A549 (cell line): ENCODE measurements around the gene ZNF507. TPM values are rescaled to one million over a fixed set of nuclear protein-coding genes. Genes with fewer than 3 reads are reported as not detected.
A peak's percentile ranks its signal among the peaks of the same experiment; 100 is the strongest.

Experiments used
- ATAC-seq, 2 experiments: fragments of 200-7000 bp in 1 of 2; fragments of >200 bp in 1 of 2; cut with Nextera tagmentation in 1 of 2; cut with Tn5 transposase in 1 of 2; 3 replicates each; pipeline versions ENCODE4 v1.8.0 to v1.9.1; 2018 to 2020; ENCODE audit warnings: mild to moderate bottlenecking in 1 of 2, moderate library complexity in 1 of 2
- CTCF ChIA-PET: fragments of 300-600 bp; sonication (Branson Sonifier 250); formaldehyde crosslinking; extraction: SDS; loops from one replicate; lab custom pipeline; 2021; ENCODE audit warnings: antibody characterized with exemption, inconsistent platforms; lab: Yijun Ruan, JAX
- POLR2A ChIA-PET: fragments of 350-600 bp; formaldehyde crosslinking; extraction: SDS; loops from one replicate; lab custom pipeline; 2021; ENCODE audit warnings: antibody characterized with exemption, inconsistent platforms; lab: Yijun Ruan, JAX
- DNase-seq, 2 experiments: peaks; one replicate each; pipeline versions ENCODE4 v3.0.0 to v3.0.0-alpha.2; 2011 to 2016; ENCODE audit warnings: low read depth in 1 of 2, low spot score in 1 of 2
- FAIRE-seq: peaks from 2 replicates; lab custom pipeline; 2011; peaks lifted over from hg19 to GRCh38; lab: Jason Lieb, UNC
- H3K27ac ChIP-seq, 2 experiments: fragments of >200 bp; sonication (Bioruptor Twin); formaldehyde crosslinking; 3 replicates each; pipeline ENCODE4 v1.5.1; 2016 to 2017
- H3K4me1 ChIP-seq: fragments of >200 bp; sonication (Bioruptor Twin); formaldehyde crosslinking; 3 replicates; pipeline ENCODE4 v1.6.1; 2016
- H3K4me2 ChIP-seq: fragments of >200 bp; sonication (Bioruptor Twin); formaldehyde crosslinking; 3 replicates; pipeline ENCODE4 v1.6.1; 2016
- H3K4me3 ChIP-seq: fragments of >200 bp; sonication (Bioruptor Twin); formaldehyde crosslinking; 3 replicates; pipeline ENCODE4 v1.5.1; 2016
- H3K9me3 ChIP-seq: fragments of >200 bp; sonication (Bioruptor Twin); formaldehyde crosslinking; 3 replicates; pipeline ENCODE4 v1.6.1; 2016
- BCL3 ChIP-seq: fragments of >200 bp; sonication (Bioruptor Twin); formaldehyde crosslinking; IDR thresholded peaks from 3 replicates; pipeline ENCODE4 v1.6.1; 2016
- BHLHE40 ChIP-seq: IDR thresholded peaks from 2 replicates; pipeline ENCODE4 v1.6.1; 2012; ENCODE audit warnings: low read depth, low read length, inconsistent platforms
- CBX2 ChIP-seq: fragments of 200-600 bp; sonication (generic); IDR thresholded peaks from 2 replicates; pipeline ENCODE4 v1.6.1; 2016; ENCODE audit warnings: low read depth, mild to moderate bottlenecking, borderline replicate concordance
- EP300 ChIP-seq, 2 experiments: fragments of >200 bp; sonication (Bioruptor Twin); formaldehyde crosslinking; IDR thresholded peaks; 2 replicates in 1 of 2; 3 replicates in 1 of 2; pipeline ENCODE4 v1.6.1; 2016 to 2017
- FOSB ChIP-seq: fragments of 250-450 bp; sonication (Bioruptor Pico); IDR thresholded peaks from 2 replicates; pipeline ENCODE4 v1.5.0; 2020; ENCODE audit warnings: mild to moderate bottlenecking, moderate library complexity
- FOSL2 ChIP-seq, 2 experiments: fragments of 450-650 bp in 1 of 2; fragments of >200 bp in 1 of 2; sonication (Bioruptor Twin) in 1 of 2; formaldehyde crosslinking; IDR thresholded peaks; 2 replicates each; pipeline versions ENCODE4 v1.5.0 to v1.6.1; 2016 to 2020; ENCODE audit warnings: mild to moderate bottlenecking in 1 of 2, moderate library complexity in 1 of 2
- HDAC2 ChIP-seq: fragments of 200-600 bp; sonication (generic); IDR thresholded peaks from 2 replicates; pipeline ENCODE4 v1.6.1; 2016
- HEYL ChIP-seq: fragments of 250-450 bp; sonication (Bioruptor Pico); IDR thresholded peaks from 2 replicates; pipeline ENCODE4 v1.8.0; 2021; ENCODE audit warnings: mild to moderate bottlenecking, moderate library complexity
- HOXA7 ChIP-seq: fragments of 250-450 bp; sonication (Bioruptor Pico); IDR thresholded peaks from 2 replicates; pipeline ENCODE4 v1.5.0; 2020; ENCODE audit warnings: mild to moderate bottlenecking, moderate library complexity
- HOXB13 ChIP-seq: fragments of 250-450 bp; sonication (Bioruptor Pico); IDR thresholded peaks from 2 replicates; pipeline ENCODE4 v1.5.0; 2020; ENCODE audit warnings: low read depth, mild to moderate bottlenecking, moderate library complexity
- JUN ChIP-seq, 2 experiments: fragments of >200 bp; sonication (Bioruptor Twin); formaldehyde crosslinking; IDR thresholded peaks; 2 replicates in 1 of 2; 3 replicates in 1 of 2; pipeline ENCODE4 v1.6.1; 2016 to 2017
- KDM5A ChIP-seq: fragments of 200-600 bp; sonication (generic); IDR thresholded peaks from 2 replicates; pipeline ENCODE4 v1.6.1; 2016; ENCODE audit warnings: antibody characterized with exemption, mild to moderate bottlenecking
- MAZ ChIP-seq: fragments of 150-350 bp; IDR thresholded peaks from 2 replicates; pipeline ENCODE4 v1.6.1; 2014; ENCODE audit warnings: antibody characterized with exemption, low read depth, low read length, borderline replicate concordance
- NFE2L2 ChIP-seq: fragments of 150-350 bp; conservative IDR thresholded peaks from 2 replicates; pipeline ENCODE4 v1.6.1; 2014; ENCODE audit warnings: low read length
- NPAS2 ChIP-seq: fragments of 250-450 bp; sonication (Bioruptor Pico); IDR thresholded peaks from 2 replicates; pipeline ENCODE4 v1.8.0; 2022; ENCODE audit warnings: mild to moderate bottlenecking, moderate library complexity, borderline replicate concordance
- NR3C1 ChIP-seq: fragments of >200 bp; sonication (Bioruptor Twin); formaldehyde crosslinking; IDR thresholded peaks from 3 replicates; pipeline ENCODE4 v1.6.1; 2017
- POLR2AphosphoS2 ChIP-seq: conservative IDR thresholded peaks from 2 replicates; pipeline ENCODE4 v1.6.1; 2012; ENCODE audit warnings: low read length, improper control_type of control experiment, inconsistent platforms
- RFX5 ChIP-seq: fragments of 450-650 bp; IDR thresholded peaks from 2 replicates; pipeline ENCODE4 v1.7.1; 2014; ENCODE audit warnings: antibody characterized with exemption, mild to moderate bottlenecking, moderate library complexity
- TFCP2L1 ChIP-seq: fragments of 250-450 bp; sonication (Bioruptor Pico); IDR thresholded peaks from 2 replicates; pipeline ENCODE4 v1.5.0; 2021; ENCODE audit warnings: mild to moderate bottlenecking
- TP53 ChIP-seq: fragments of 250-450 bp; sonication (Bioruptor Pico); IDR thresholded peaks from 2 replicates; pipeline ENCODE4 v1.5.0; 2021; ENCODE audit warnings: mild to moderate bottlenecking, moderate library complexity
- ZC3H11A ChIP-seq: fragments of 450-650 bp; IDR thresholded peaks from 2 replicates; pipeline ENCODE4 v1.6.1; 2014; ENCODE audit warnings: antibody characterized with exemption, mild to moderate bottlenecking
- ZFP36 ChIP-seq: fragments of 450-650 bp; IDR thresholded peaks from 2 replicates; pipeline ENCODE4 v1.6.1; 2014; ENCODE audit warnings: borderline replicate concordance; ENCODE audit not compliant: partially characterized antibody
- ZNF302 ChIP-seq: fragments of 250-450 bp; sonication (Bioruptor Pico); IDR thresholded peaks from 2 replicates; pipeline ENCODE4 v1.9.0; 2021; ENCODE audit warnings: inconsistent platforms, mild to moderate bottlenecking, moderate library complexity
- WGBS: methylation state at CpG from one replicate; pipeline ENCODE4 v1.1.6; 2017; ENCODE audit errors: missing lambda C conversion rate; 5-methylcytosine and 5-hydroxymethylcytosine counted together
- polyA plus RNA-seq, 4 experiments: library from polyadenylated mRNA; depleted of rRNA in 3 of 4; stranded (reverse); fragments of >200 nt; fragmentation: RNase III in 1 of 4; extraction: RNeasy Plus Mini Kit Qiagen cat#74134 plus additional on column Dnase treatment in 1 of 4; gene quantifications; 2 replicates in 3 of 4; 3 replicates in 1 of 4; pipeline ENCODE4 v1.2.3, GENCODE V29; 2011 to 2017
- TF ChIP-seq, protein P1 (sequence below): IDR thresholded peaks from 2 replicates; pipeline ENCODE4 v1.6.1; 2012; ENCODE audit warnings: low read depth, borderline replicate concordance
- TF ChIP-seq, protein P2 (sequence below): fragments of 150-350 bp; IDR thresholded peaks from 2 replicates; pipeline ENCODE4 v1.6.1; 2014; ENCODE audit warnings: low read depth, mild to moderate bottlenecking, low read length

The ZNF507 gene
- polyA plus RNA-seq, 2 of the 4 experiments (the other 2 are of a cell fraction), result 14.6 to 49.8 TPM

- ChIA-PET CTCF (interaction anchor here (1.0 to 4.6 kb wide), 7 partner anchors 10 to 1715 kb away, joined by 3 to 21 read pairs (median 3); no protein-coding TSS in a partner anchor), POLR2A (interaction anchor here (1.2 kb wide), 1 partner anchor 8 kb away, joined by 4 read pairs; the partner anchor contains the start of gene DPY19L3)
- no peak for TF ChIP-seq ZFP36
- no peak for TF ChIP-seq FOSL2 (IDR thresholded peaks at IDR 0.05)
- peak; percentile 51 for TF ChIP-seq FOSL2 (CRISPR knock-in tag; IDR thresholded peaks at IDR 0.05)
- TF ChIP-seq HOXA7 (CRISPR knock-in tag), result no peak
Observed at GRCh38 chr19:32397671-32398101, 52.3 kb downstream of the ZNF507 start.

GRCh38 chr19:32401992-32402391 is 56.6 kb downstream of the ZNF507 start:
- ChIA-PET CTCF (interaction anchor here (0.7 to 1.7 kb wide), 3 partner anchors 9 to 62 kb away, joined by 3 to 6 read pairs (median 5); no protein-coding TSS in a partner anchor), POLR2A (no interaction called here)
- WGBS, result 98% methylated on average over 1 of the region's 1 CpG
- H3K27ac ChIP-seq, result no peak overlapping the region
- no peak overlapping the region for H3K4me2 ChIP-seq
- FAIRE-seq (no peak), DNase-seq (no peak), ATAC-seq (no peak)
- no peak overlapping the region for H3K4me3 ChIP-seq
- H3K9me3 ChIP-seq, result no peaks in the 10 kb centered on the region
- TF ChIP-seq ZNF302 (CRISPR knock-in tag) (no peak), NPAS2 (no peak), FOSB (CRISPR knock-in tag) (no peak), POLR2AphosphoS2 (no peak), TFCP2L1 (CRISPR knock-in tag) (no peak), RFX5 (no peak), EP300 (IDR thresholded peaks at IDR 0.05) (no peak), HOXA7 (CRISPR knock-in tag) (no peak), JUN (IDR thresholded peaks at IDR 0.05) (no peak)
- TF ChIP-seq, protein P1, sequence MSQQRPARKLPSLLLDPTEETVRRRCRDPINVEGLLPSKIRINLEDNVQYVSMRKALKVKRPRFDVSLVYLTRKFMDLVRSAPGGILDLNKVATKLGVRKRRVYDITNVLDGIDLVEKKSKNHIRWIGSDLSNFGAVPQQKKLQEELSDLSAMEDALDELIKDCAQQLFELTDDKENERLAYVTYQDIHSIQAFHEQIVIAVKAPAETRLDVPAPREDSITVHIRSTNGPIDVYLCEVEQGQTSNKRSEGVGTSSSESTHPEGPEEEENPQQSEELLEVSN, result no peak
- peaks cover 29% of the 10 kb centered on the region for H3K4me1 ChIP-seq

More at GRCh38 chr19:32397671-32398101, 52.3 kb downstream of the ZNF507 start:
- 58% methylated on average over 5 of the region's 5 CpGs for WGBS
- Histone ChIP-seq H3K27ac (no peak overlapping the region), H3K4me2 (peak overlapping the region; percentile 24), H3K4me1 (peaks cover 9% of the 10 kb centered on the region), H3K9me3 (no peaks in the 10 kb centered on the region), H3K4me3 (no peak overlapping the region)
- ATAC-seq (peak; percentile 60 to 70; a peak in 4 of 6 replicates), DNase-seq (peak in 1 of 2 experiments; percentile 45), FAIRE-seq (no peak)

GRCh38 chr19:32403291-32403995 is 58.0 kb downstream of the ZNF507 start:
- FAIRE-seq, result peak; percentile 43
- POLR2A ChIA-PET, result interaction anchor here (0.7 kb wide), 1 partner anchor 47 kb away, joined by 3 read pairs; no protein-coding TSS in a partner anchor

GRCh38 chr19:32404213-32404932 is 59.0 kb downstream of the ZNF507 start:
- 68% methylated on average over 20 of the region's 20 CpGs for WGBS
- H3K27ac ChIP-seq, result peak overlapping the region; percentile 94 to 97
- no peaks in the 10 kb centered on the region for H3K9me3 ChIP-seq
- FAIRE-seq (no peak), DNase-seq (no peak), ATAC-seq (no peak; a peak in 2 of 6 replicates)
- ChIA-PET CTCF (interaction anchor here (0.6 to 2.2 kb wide), 4 partner anchors 16 to 652 kb away, joined by 3 to 8 read pairs (median 6); no protein-coding TSS in a partner anchor), POLR2A (interaction anchor here (0.6 to 2.1 kb wide), 7 partner anchors 15 to 1117 kb away, joined by 3 to 26 read pairs (median 7); partner anchors contain the start of genes PEPD and ZNF507)
- H3K4me3 ChIP-seq, result peak overlapping the region; percentile 84
- H3K4me2 ChIP-seq, result peak overlapping the region; percentile 82
- H3K4me1 ChIP-seq, result peaks cover 24% of the 10 kb centered on the region
- TF ChIP-seq ZC3H11A (no peak), HEYL (CRISPR knock-in tag) (no peak), EP300 (IDR thresholded peaks at IDR 0.05) (no peak), ZFP36 (no peak), ZNF302 (CRISPR knock-in tag) (no peak), HOXB13 (no peak), BCL3 (0 out of 3 replicates have a peak, but pooled peaks have one; percentile 51), KDM5A (no peak), NFE2L2 (no peak), MAZ (no peak), CBX2 (no peak), TP53 (no peak), FOSB (CRISPR knock-in tag) (0 out of 2 replicates have a peak, but pooled peaks have one; percentile 38), BHLHE40 (no peak), JUN (IDR thresholded peaks at IDR 0.05) (no peak)
- TF ChIP-seq, protein P2, sequence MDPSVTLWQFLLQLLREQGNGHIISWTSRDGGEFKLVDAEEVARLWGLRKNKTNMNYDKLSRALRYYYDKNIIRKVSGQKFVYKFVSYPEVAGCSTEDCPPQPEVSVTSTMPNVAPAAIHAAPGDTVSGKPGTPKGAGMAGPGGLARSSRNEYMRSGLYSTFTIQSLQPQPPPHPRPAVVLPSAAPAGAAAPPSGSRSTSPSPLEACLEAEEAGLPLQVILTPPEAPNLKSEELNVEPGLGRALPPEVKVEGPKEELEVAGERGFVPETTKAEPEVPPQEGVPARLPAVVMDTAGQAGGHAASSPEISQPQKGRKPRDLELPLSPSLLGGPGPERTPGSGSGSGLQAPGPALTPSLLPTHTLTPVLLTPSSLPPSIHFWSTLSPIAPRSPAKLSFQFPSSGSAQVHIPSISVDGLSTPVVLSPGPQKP, result no peak

More at GRCh38 chr19:32403291-32403995, 58.0 kb downstream of the ZNF507 start:
- H3K27ac ChIP-seq, result no peak overlapping the region
- H3K4me2 ChIP-seq, result peak overlapping the region; percentile 82
- no peak overlapping the region for H3K4me3 ChIP-seq
- 92% methylated on average over 5 of the region's 5 CpGs for WGBS
- no peak for DNase-seq
- no peak for TF ChIP-seq NR3C1
- TF ChIP-seq HDAC2, result no peak
- CTCF ChIA-PET, result interaction anchor here (1.7 kb wide), 1 partner anchor 64 kb away, joined by 5 read pairs; no protein-coding TSS in a partner anchor
- H3K9me3 ChIP-seq, result no peaks in the 10 kb centered on the region
- H3K4me1 ChIP-seq, result peaks cover 24% of the 10 kb centered on the region
- no peak for ATAC-seq
